Gastroesophageal sphincter (tissue), 3 donors: ENCODE data around the gene NCF4.

Experiments used
- POLR2A ChIP-seq, 2 donors: fragments of 450-650 bp; IDR thresholded peaks; one replicate each; pipeline ENCODE4 v1.6.1; 2017; ENCODE audit warnings: antibody characterized with exemption in 2 of 2, mild to moderate bottlenecking in 2 of 2, moderate library complexity in 1 of 2
- POLR2AphosphoS5 ChIP-seq: sonication (generic); formaldehyde crosslinking; IDR thresholded peaks from one replicate; pipeline ENCODE4 v1.6.1; 2017; ENCODE audit warnings: antibody characterized with exemption
- TF ChIP-seq, protein P1 (sequence below), 4 experiments: fragments of 200-600 bp in 2 of 4; fragments of 450-650 bp in 2 of 4; sonication (generic) in 1 of 4; IDR thresholded peaks; one replicate each; pipeline ENCODE4 v1.5.1; 2017 to 2019; ENCODE audit warnings: antibody characterized with exemption in 4 of 4, mild to moderate bottlenecking in 2 of 4, moderate library complexity in 2 of 4

DNA sequence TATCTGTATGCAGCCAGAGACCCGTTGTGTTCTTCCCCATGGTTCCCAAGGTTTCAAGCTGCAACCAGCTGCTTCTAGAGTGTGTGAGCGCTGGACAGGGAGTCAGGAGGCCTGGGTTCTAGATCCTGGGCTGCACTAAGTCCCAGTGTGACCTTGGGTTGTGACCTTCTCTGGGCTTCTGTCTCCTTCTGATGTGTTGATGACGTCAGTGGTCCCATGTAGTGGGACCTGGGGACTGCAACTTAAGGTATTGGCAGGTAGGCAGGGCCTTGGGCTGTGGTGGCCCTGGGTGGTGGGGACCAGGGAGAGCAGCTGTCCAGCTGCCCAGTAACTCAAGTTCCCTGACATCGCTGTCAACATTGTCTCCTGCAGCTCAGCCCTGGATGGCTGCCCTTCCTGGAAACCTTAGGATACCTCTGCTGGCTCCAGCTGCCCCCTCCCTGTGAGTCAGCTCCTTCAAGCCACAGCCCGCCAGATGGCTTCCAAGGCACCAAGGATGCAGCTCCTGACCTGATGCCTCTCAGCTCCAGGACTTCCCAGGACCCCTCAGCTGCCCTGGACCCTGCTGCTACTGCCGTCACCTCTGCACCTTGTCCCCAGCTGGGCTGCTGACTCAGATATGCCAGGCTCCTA, 42.7 kb upstream of the NCF4 start:
- TF ChIP-seq, protein P1, sequence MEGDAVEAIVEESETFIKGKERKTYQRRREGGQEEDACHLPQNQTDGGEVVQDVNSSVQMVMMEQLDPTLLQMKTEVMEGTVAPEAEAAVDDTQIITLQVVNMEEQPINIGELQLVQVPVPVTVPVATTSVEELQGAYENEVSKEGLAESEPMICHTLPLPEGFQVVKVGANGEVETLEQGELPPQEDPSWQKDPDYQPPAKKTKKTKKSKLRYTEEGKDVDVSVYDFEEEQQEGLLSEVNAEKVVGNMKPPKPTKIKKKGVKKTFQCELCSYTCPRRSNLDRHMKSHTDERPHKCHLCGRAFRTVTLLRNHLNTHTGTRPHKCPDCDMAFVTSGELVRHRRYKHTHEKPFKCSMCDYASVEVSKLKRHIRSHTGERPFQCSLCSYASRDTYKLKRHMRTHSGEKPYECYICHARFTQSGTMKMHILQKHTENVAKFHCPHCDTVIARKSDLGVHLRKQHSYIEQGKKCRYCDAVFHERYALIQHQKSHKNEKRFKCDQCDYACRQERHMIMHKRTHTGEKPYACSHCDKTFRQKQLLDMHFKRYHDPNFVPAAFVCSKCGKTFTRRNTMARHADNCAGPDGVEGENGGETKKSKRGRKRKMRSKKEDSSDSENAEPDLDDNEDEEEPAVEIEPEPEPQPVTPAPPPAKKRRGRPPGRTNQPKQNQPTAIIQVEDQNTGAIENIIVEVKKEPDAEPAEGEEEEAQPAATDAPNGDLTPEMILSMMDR (IDR thresholded peaks at IDR 0.05): no peak
- TF ChIP-seq POLR2AphosphoS5 (no peak), POLR2A (IDR thresholded peaks at IDR 0.05) (no peak)
